B cell (primary cell): ENCODE data around the gene TARBP2. TPM values are rescaled to one million over a fixed set of nuclear protein-coding genes. Genes with fewer than 3 reads are reported as not detected.

Source experiments
- ATAC-seq: fragments of 200-7000 bp; cut with Tn5 transposase; one replicate; pipeline ENCODE4 v1.10.0; 2021; ENCODE audit warnings: low read depth, mild to moderate bottlenecking, moderate number of reproducible peaks, moderate library complexity
- CTCF ChIA-PET: fragments of 350-600 bp; sonication (Branson Sonifier 250); formaldehyde crosslinking; loops from one replicate; lab custom pipeline; 2021; ENCODE audit warnings: antibody characterized with exemption, inconsistent platforms; lab: Charles Lee
- POLR2A ChIA-PET: fragments of 350-600 bp; sonication (Branson Sonifier 250); formaldehyde crosslinking; loops from one replicate; lab custom pipeline; 2021; ENCODE audit warnings: antibody characterized with exemption; lab: Charles Lee
- DNase-seq: peaks from one replicate; pipeline ENCODE4 v3.0.0; 2013
- H2AFZ ChIP-seq: 2 replicates; pipeline ENCODE4 v1.6.1; 2012; ENCODE audit warnings: mild to moderate bottlenecking, low read depth, low read length; ENCODE audit not compliant: insufficient read depth, poor library complexity, severe bottlenecking
- H3K27ac ChIP-seq, 2 donors: 1 replicate in 1 of 2; 2 replicates in 1 of 2; pipeline ENCODE4 v1.5.1; 2012 to 2013; ENCODE audit warnings: low read length in 2 of 2, mild to moderate bottlenecking in 2 of 2, moderate library complexity in 1 of 2
- H3K27me3 ChIP-seq, 4 experiments: fragments of 200-600 bp in 1 of 4; sonication (generic) in 1 of 4; replicated peaks in 1 of 4; 1 replicate in 2 of 4; 2 replicates in 2 of 4; pipeline versions ENCODE4 v1.6.1 to v1.7.0; 2013 to 2016; ENCODE audit warnings: low read length in 3 of 4, mild to moderate bottlenecking in 2 of 4, mixed read lengths in 1 of 4, moderate library complexity in 1 of 4; ENCODE audit not compliant: insufficient read depth in 4 of 4, control insufficient read depth in 3 of 4; ENCODE audit errors: control extremely low read depth in 1 of 4
- H3K36me3 ChIP-seq, 2 experiments: replicated peaks in 1 of 2; 1 replicate in 1 of 2; 2 replicates in 1 of 2; pipeline versions ENCODE4 v1.6.1 to v1.7.1; 2013; ENCODE audit warnings: low read length in 1 of 2; ENCODE audit not compliant: insufficient read depth in 2 of 2, control insufficient read depth in 1 of 2; ENCODE audit errors: control extremely low read depth in 1 of 2, extremely low read depth in 1 of 2
- H3K4me1 ChIP-seq, 2 donors: fragments of 200-600 bp in 1 of 2; sonication (generic) in 1 of 2; 1 replicate in 1 of 2; 2 replicates in 1 of 2; pipeline versions ENCODE4 v1.5.1 to v1.6.1; 2013 to 2017; ENCODE audit warnings: low read length in 2 of 2; ENCODE audit not compliant: control insufficient read depth in 2 of 2, insufficient read depth in 2 of 2
- H3K4me2 ChIP-seq: replicated peaks from 2 replicates; pipeline ENCODE3; 2012; ENCODE audit warnings: mild to moderate bottlenecking, low read depth, low read length; ENCODE audit not compliant: poor library complexity, severe bottlenecking
- H3K4me3 ChIP-seq, 5 experiments: fragments of 200-600 bp in 1 of 5; sonication (generic) in 1 of 5; 1 replicate in 3 of 5; 2 replicates in 2 of 5; pipeline versions ENCODE4 v1.5.1 to v1.7.0; 2011 to 2016; ENCODE audit warnings: low read length in 4 of 5, mild to moderate bottlenecking in 4 of 5, low read depth in 2 of 5, control low read depth in 1 of 5, moderate library complexity in 1 of 5; ENCODE audit not compliant: insufficient read depth in 1 of 5; ENCODE audit errors: control extremely low read depth in 1 of 5, extremely low read depth in 1 of 5
- H3K79me2 ChIP-seq: fragments of 200-600 bp; sonication (generic); one replicate; pipeline ENCODE4 v1.6.0; 2016; ENCODE audit warnings: low read length; ENCODE audit not compliant: control insufficient read depth, insufficient read depth
- H3K9ac ChIP-seq: fragments of 200-600 bp; sonication (generic); 2 replicates; pipeline ENCODE4 v1.6.1; 2017; ENCODE audit warnings: mild to moderate bottlenecking, low read length, moderate library complexity
- H3K9me3 ChIP-seq, 3 donors: one replicate each; pipeline versions ENCODE4 v1.6.1 to v1.7.1; 2013; ENCODE audit warnings: low read length in 2 of 3; ENCODE audit not compliant: control insufficient read depth in 2 of 3, insufficient read depth in 1 of 3; ENCODE audit errors: control extremely low read depth in 1 of 3
- H4K20me1 ChIP-seq: 2 replicates; pipeline ENCODE4 v1.6.0; 2012; ENCODE audit warnings: mild to moderate bottlenecking, low read length; ENCODE audit not compliant: insufficient read depth, control insufficient read depth, poor library complexity, severe bottlenecking
- H3K27ac Mint-ChIP-seq: one replicate; pipeline ENCODE4 v1.8.0; 2021; ENCODE audit warnings: mixed read lengths
- H3K27me3 Mint-ChIP-seq: one replicate; pipeline ENCODE4 v1.8.0; 2021; ENCODE audit warnings: mixed read lengths
- H3K4me1 Mint-ChIP-seq: one replicate; pipeline ENCODE4 v1.8.0; 2021; ENCODE audit warnings: mixed read lengths
- H3K4me3 Mint-ChIP-seq: one replicate; pipeline ENCODE4 v1.8.0; 2021; ENCODE audit warnings: mixed read lengths
- H3K9me3 Mint-ChIP-seq: one replicate; pipeline ENCODE4 v1.8.0; 2022; ENCODE audit warnings: mixed read lengths; ENCODE audit not compliant: insufficient read depth
- CTCF ChIP-seq: fragments of 200-600 bp; IDR thresholded peaks from one replicate; pipeline ENCODE4 v1.8.0; 2022; ENCODE audit warnings: antibody characterized with exemption, mild to moderate bottlenecking
- EZH2 ChIP-seq: IDR thresholded peaks from 2 replicates; pipeline ENCODE4 v1.6.1; 2012; ENCODE audit warnings: borderline replicate concordance, low read depth, mild to moderate bottlenecking, moderate library complexity, low read length; ENCODE audit not compliant: insufficient read depth, poor library complexity, severe bottlenecking
- WGBS: methylation state at CpG from one replicate; pipeline ENCODE4 v1.1.5; 2013; ENCODE audit warnings: missing lambda C conversion rate; ENCODE audit not compliant: insufficient coverage; 5-methylcytosine and 5-hydroxymethylcytosine counted together
- intact Hi-C: fragments of 100-400 bp; cut with micrococcal nuclease; formaldehyde crosslinking; loops from one replicate; pipeline ENCODE4 v1.10.0; 2022
- polyA plus RNA-seq: library from polyadenylated mRNA; depleted of rRNA; stranded (reverse); fragments of >200 nt; gene quantifications from 2 replicates; pipeline ENCODE4 v1.2.3, GENCODE V29; 2012
- total RNA-seq, 2 donors: library from RNA; stranded (reverse); fragments of 120-200 nt in 1 of 2; gene quantifications; 1 replicate in 1 of 2; 2 replicates in 1 of 2; pipeline versions ENCODE4 v1.2.3 to v1.2.4, GENCODE V29; 2013 to 2022

TARBP2 gene
- total and polyA plus RNA-seq, 2 donors (not counting 1 experiment from before 2014, with no cell fraction given), result 41.6 to 47.2 TPM

- CTCF ChIA-PET, result no interaction called here
Measured at GRCh38 chr12:53484686-53485575, 16.2 kb upstream of the TARBP2 start.

More at GRCh38 chr12:53484686-53485575, 16.2 kb upstream of the TARBP2 start:
- no peak overlapping the region for H3K27ac ChIP-seq
- no peak for DNase-seq
- WGBS, result 95% methylated on average over 7 of the region's 10 CpGs
- no peaks in the 10 kb centered on the region for H3K9me3 ChIP-seq
- H3K27me3 ChIP-seq, result no peaks in the 10 kb centered on the region
- no peak overlapping the region for H3K9ac ChIP-seq
- TF ChIP-seq CTCF, result no peak
- no peak for TF ChIP-seq EZH2
- H3K79me2 ChIP-seq, result no peaks in the 10 kb centered on the region
- POLR2A ChIA-PET, result no interaction called here
- H2AFZ ChIP-seq, result no peak overlapping the region
- no peak for ATAC-seq
- H3K36me3 ChIP-seq, result peaks cover 0 to 48% of the 10 kb centered on the region in 2 experiments
- H3K4me1 ChIP-seq, result no peaks in the 10 kb centered on the region
- H4K20me1 ChIP-seq, result peaks cover 34% of the 10 kb centered on the region
- H3K4me1 Mint-ChIP-seq, result peaks cover 4% of the 10 kb centered on the region
- H3K4me3 Mint-ChIP-seq, result no peak overlapping the region
- H3K27me3 Mint-ChIP-seq, result no peaks in the 10 kb centered on the region
- no peaks in the 10 kb centered on the region for H3K9me3 Mint-ChIP-seq
- intact Hi-C loops, result no loop called here
- H3K4me2 ChIP-seq, result no peak overlapping the region
- H3K27ac Mint-ChIP-seq, result no peak overlapping the region
- no peak overlapping the region for H3K4me3 ChIP-seq
